OCI-LY3 (cell line): ENCODE data around the gene APOL2.

ENCODE experiments used
- H2AFZ ChIP-seq: fragments of 200-600, 300-600 bp; shearing (Covaris generic); 2 replicates; pipeline ENCODE4 v1.6.0; 2014; ENCODE audit warnings: antibody characterized with exemption, low read depth, low read length
- H3K27ac ChIP-seq: fragments of 200-600, 300-600 bp; sonication (generic); 2 replicates; pipeline ENCODE4 v1.5.1; 2014; ENCODE audit warnings: mild to moderate bottlenecking, low read length, moderate library complexity, mixed read lengths
- H3K27me3 ChIP-seq: fragments of 200-600, 300-600 bp; sonication (generic); 2 replicates; pipeline ENCODE4 v1.6.1; 2014; ENCODE audit warnings: low read depth, low read length, mixed read lengths
- H3K36me3 ChIP-seq: fragments of 200-600, 300-600 bp; sonication (generic); replicated peaks from 2 replicates; pipeline ENCODE3; 2014; ENCODE audit warnings: low read depth, low read length, mixed read lengths
- H3K4me1 ChIP-seq: fragments of 300-600, 200-600 bp; sonication (generic); 2 replicates; pipeline ENCODE4 v1.6.1; 2014; ENCODE audit warnings: low read length, mixed read lengths
- H3K4me2 ChIP-seq: fragments of 200-600, 300-600 bp; sonication (generic); 2 replicates; pipeline ENCODE4 v1.6.1; 2014; ENCODE audit warnings: low read length, mixed read lengths
- H3K4me3 ChIP-seq: fragments of 300-600, 200-600 bp; sonication (generic); 2 replicates; pipeline ENCODE4 v1.5.1; 2014; ENCODE audit warnings: antibody characterized with exemption, mild to moderate bottlenecking, low read length, moderate library complexity
- H3K79me2 ChIP-seq: fragments of 300-600, 200-600 bp; shearing (Covaris generic); 2 replicates; pipeline ENCODE4 v1.6.1; 2014; ENCODE audit warnings: mild to moderate bottlenecking, low read length, mixed read lengths
- H3K9ac ChIP-seq: fragments of 300-600, 200-600 bp; shearing (Covaris generic); 2 replicates; pipeline ENCODE4 v1.6.0; 2014; ENCODE audit warnings: mild to moderate bottlenecking, low read length, moderate library complexity
- H3K9me3 ChIP-seq: fragments of 200-600, 300-600 bp; shearing (Covaris generic); 2 replicates; pipeline ENCODE4 v1.6.1; 2014; ENCODE audit warnings: low read length, mixed read lengths; ENCODE audit not compliant: insufficient read depth
- H4K20me1 ChIP-seq: fragments of 200-600, 300-600 bp; sonication (generic); 2 replicates; pipeline ENCODE4 v1.6.1; 2016; ENCODE audit warnings: low read length, mixed read lengths; ENCODE audit not compliant: insufficient read depth
- CTCF ChIP-seq: fragments of 200-600, 300-600 bp; sonication (generic); IDR thresholded peaks from 2 replicates; pipeline ENCODE4 v1.5.1; 2014; ENCODE audit warnings: antibody characterized with exemption, low read length, low read depth
- EZH2phosphoT487 ChIP-seq: fragments of 200-600 bp; shearing (Covaris generic); IDR thresholded peaks from 2 replicates; pipeline ENCODE4 v1.6.1; 2018; ENCODE audit warnings: antibody characterized with exemption, mixed run types, low read depth

Gene APOL2

GRCh38 chr22:36243986-36244385 is 4.7 kb upstream of the APOL2 start:
- TF ChIP-seq EZH2phosphoT487 (no peak), CTCF (no peak)
- Histone ChIP-seq H3K27me3 (no peaks in the 10 kb centered on the region), H3K79me2 (peaks cover 18% of the 10 kb centered on the region), H3K36me3 (peaks cover 39% of the 10 kb centered on the region), H2AFZ (no peak overlapping the region), H3K4me2 (no peak overlapping the region), H3K27ac (no peak overlapping the region), H3K4me1 (peaks cover 33% of the 10 kb centered on the region), H3K9ac (no peak overlapping the region), H3K9me3 (peaks cover 33% of the 10 kb centered on the region), H3K4me3 (no peak overlapping the region), H4K20me1 (no peaks in the 10 kb centered on the region)

- peaks cover 16% of the 10 kb centered on the region for H4K20me1 ChIP-seq
- no peaks in the 10 kb centered on the region for H3K27me3 ChIP-seq
- TF ChIP-seq CTCF (no peak), EZH2phosphoT487 (no peak)
- peaks cover 54% of the 10 kb centered on the region for H3K4me1 ChIP-seq
- H2AFZ ChIP-seq = no peak overlapping the region
- peaks cover 13% of the 10 kb centered on the region for H3K9me3 ChIP-seq
- peak overlapping the region; percentile 98 for H3K9ac ChIP-seq
- H3K4me2 ChIP-seq = peak overlapping the region; percentile 82
- peak overlapping the region; percentile 88 for H3K4me3 ChIP-seq
- H3K36me3 ChIP-seq = peaks cover 62% of the 10 kb centered on the region
- H3K27ac ChIP-seq = peak overlapping the region; percentile 94
- peaks cover 67% of the 10 kb centered on the region for H3K79me2 ChIP-seq
Observed at GRCh38 chr22:36239150-36239400, 252 bp downstream of the APOL2 start.

GRCh38 chr22:36238373-36239149 is 766 bp downstream of the APOL2 start:
- H3K9ac ChIP-seq = peak overlapping the region; percentile 98
- H3K27ac ChIP-seq = peak overlapping the region; percentile 94
- peaks cover 63% of the 10 kb centered on the region for H3K36me3 ChIP-seq
- H3K4me2 ChIP-seq = peak overlapping the region; percentile 82
- H3K4me3 ChIP-seq = peak overlapping the region; percentile 88
- no peaks in the 10 kb centered on the region for H3K27me3 ChIP-seq
- TF ChIP-seq EZH2phosphoT487 (no peak), CTCF (no peak)
- H2AFZ ChIP-seq = no peak overlapping the region
- peaks cover 12% of the 10 kb centered on the region for H3K9me3 ChIP-seq
- H4K20me1 ChIP-seq = peaks cover 17% of the 10 kb centered on the region
- peaks cover 59% of the 10 kb centered on the region for H3K4me1 ChIP-seq
- H3K79me2 ChIP-seq = peaks cover 72% of the 10 kb centered on the region

- Histone ChIP-seq H3K27me3 (no peaks in the 10 kb centered on the region), H3K4me1 (peaks cover 68% of the 10 kb centered on the region), H3K79me2 (peaks cover 81% of the 10 kb centered on the region), H3K9me3 (peaks cover 7% of the 10 kb centered on the region; the same call in 1 of the 2 replicates), H4K20me1 (peaks cover 17% of the 10 kb centered on the region), H3K36me3 (peaks cover 65% of the 10 kb centered on the region), H3K9ac (peak overlapping the region; percentile 98), H3K4me2 (peak overlapping the region; percentile 82), H2AFZ (no peak overlapping the region), H3K4me3 (peak overlapping the region; percentile 88), H3K27ac (peak overlapping the region; percentile 94)
- TF ChIP-seq EZH2phosphoT487 = no peak
- TF ChIP-seq CTCF = no peak
Observed at GRCh38 chr22:36237462-36238372, 1.6 kb downstream of the APOL2 start.
